RWPE1 (cell line): Measurements from ENCODE around the gene RASL12.
"Not testable (repeated sequence)": the region's sequence is repeated elsewhere in the genome, so short reads cannot be mapped to it uniquely, and the experiment has no call there.

ENCODE experiments used
- CTCF ChIA-PET: fragments of 350-600 bp; sonication (Branson Sonifier 250); formaldehyde crosslinking; extraction: SDS; loops from one replicate; lab custom pipeline; 2021; lab: Yijun Ruan, JAX
- POLR2A ChIA-PET: fragments of 400-600 bp; formaldehyde crosslinking; extraction: SDS; loops from one replicate; lab custom pipeline; 2020; ENCODE audit warnings: antibody characterized with exemption; ENCODE audit not compliant: low non-redundant PET; lab: Yijun Ruan, JAX
- DNase-seq: peaks from one replicate; pipeline ENCODE4 v3.0.0; 2012; ENCODE audit warnings: low spot score
- H3K27ac ChIP-seq: fragments of 450-650 bp; 2 replicates; pipeline ENCODE4 v1.5.1; 2017
- TF ChIP-seq, protein P1 (sequence below): fragments of 450-650 bp; conservative IDR thresholded peaks from 2 replicates; pipeline ENCODE4 v1.5.1; 2017; ENCODE audit warnings: low read depth, mild to moderate bottlenecking

The RASL12 gene

DNA sequence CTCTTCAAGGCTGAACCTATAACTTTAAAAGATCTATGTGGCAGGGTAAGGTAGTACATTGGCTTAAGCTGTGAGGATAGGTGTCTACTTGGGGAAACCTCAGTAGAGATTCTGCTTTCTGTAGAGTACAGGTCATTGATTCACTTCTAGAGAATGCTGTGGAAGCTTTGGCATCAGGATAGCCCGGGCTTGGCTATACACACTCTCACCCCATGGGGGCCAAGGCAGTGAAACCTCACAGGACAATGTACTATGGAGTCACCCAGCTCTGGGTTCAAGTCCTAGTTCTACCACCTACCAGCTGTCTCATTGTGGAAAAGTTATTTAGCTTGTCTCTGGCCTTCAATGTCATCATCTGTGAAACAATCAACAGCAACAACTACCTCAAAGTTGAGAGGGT is 47.4 kb downstream of the RASL12 start:
- DNase-seq: no peak
- no peak overlapping the region for H3K27ac ChIP-seq
- TF ChIP-seq, protein P1, sequence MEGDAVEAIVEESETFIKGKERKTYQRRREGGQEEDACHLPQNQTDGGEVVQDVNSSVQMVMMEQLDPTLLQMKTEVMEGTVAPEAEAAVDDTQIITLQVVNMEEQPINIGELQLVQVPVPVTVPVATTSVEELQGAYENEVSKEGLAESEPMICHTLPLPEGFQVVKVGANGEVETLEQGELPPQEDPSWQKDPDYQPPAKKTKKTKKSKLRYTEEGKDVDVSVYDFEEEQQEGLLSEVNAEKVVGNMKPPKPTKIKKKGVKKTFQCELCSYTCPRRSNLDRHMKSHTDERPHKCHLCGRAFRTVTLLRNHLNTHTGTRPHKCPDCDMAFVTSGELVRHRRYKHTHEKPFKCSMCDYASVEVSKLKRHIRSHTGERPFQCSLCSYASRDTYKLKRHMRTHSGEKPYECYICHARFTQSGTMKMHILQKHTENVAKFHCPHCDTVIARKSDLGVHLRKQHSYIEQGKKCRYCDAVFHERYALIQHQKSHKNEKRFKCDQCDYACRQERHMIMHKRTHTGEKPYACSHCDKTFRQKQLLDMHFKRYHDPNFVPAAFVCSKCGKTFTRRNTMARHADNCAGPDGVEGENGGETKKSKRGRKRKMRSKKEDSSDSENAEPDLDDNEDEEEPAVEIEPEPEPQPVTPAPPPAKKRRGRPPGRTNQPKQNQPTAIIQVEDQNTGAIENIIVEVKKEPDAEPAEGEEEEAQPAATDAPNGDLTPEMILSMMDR: no peak
- ChIA-PET POLR2A (no interaction called here), CTCF (interaction anchor here (0.7 to 0.8 kb wide), 2 partner anchors 14 to 17 kb away, joined by 3 read pairs; no protein-coding TSS in a partner anchor)

DNA sequence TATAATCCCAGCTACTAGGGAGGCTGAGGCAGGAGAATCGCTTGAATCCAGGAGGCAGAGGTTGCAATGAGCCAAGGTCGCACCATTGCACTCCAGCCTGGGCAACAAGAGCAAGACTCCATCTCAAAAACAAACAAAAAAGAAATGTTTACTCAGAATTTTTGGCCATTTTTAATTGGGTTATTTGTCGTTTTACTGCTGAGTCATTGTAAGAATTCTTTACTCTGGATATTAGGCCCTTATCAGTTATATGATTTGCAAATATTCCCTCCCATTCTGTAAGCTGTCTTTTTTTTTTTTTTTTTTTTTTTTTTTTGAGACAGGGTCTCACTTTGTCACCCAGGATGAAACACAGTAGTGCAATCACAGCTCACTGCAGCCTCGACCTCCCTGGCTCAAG is 56.6 kb downstream of the RASL12 start:
- CTCF ChIA-PET: interaction anchor here (0.6 kb wide), 1 partner anchor 271 kb away, joined by 4 read pairs; no protein-coding TSS in a partner anchor
- H3K27ac ChIP-seq, DNase-seq, POLR2A ChIA-PET: not testable (repeated sequence)

DNA sequence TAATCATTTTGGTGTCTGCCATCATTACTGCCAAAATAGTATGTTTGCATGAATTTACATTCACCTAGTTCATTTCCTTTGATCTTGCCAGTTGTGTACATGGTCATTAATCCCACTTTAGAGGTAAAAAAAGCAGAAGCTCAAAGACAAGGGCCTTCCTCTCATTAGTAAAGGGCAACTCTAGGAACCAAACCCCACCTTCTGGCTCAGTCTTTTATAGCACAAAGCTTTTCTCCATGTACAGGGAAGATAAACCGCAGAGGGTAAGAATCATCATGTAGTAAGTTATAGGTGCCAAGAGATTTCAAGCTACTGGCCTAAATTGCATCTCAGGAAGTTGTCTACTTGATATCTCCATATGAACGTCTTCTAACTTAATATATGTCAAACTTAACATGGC is 58.8 kb downstream of the RASL12 start:
- ChIA-PET CTCF (interaction anchor here (0.6 kb wide), 1 partner anchor 204 kb away, joined by 3 read pairs; no protein-coding TSS in a partner anchor), POLR2A (no interaction called here)
- no peak for DNase-seq
- no peak overlapping the region for H3K27ac ChIP-seq
- TF ChIP-seq, protein P1: no peak

DNA sequence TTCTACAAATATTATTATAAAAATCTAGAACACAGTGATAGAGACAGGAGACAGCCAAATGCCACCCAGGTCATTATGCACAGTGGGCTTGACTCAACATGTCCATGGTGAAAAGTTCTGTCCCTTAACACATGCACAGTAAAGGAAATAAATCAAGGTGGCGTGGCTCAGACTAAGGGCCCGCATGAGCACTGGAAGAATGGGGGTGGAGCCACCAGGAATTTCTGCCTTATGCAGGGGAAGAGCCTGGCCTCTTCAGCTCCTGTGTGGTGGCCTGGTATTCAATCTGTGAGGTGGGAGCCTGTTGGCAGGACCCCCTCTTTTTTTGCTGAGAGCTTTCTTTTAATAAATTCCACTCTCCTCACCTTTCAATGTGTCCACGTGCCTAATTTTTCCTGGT is 60.9 kb downstream of the RASL12 start:
- H3K27ac ChIP-seq: peak overlapping the region; percentile 7; the same call in 1 of the 2 replicates
- POLR2A ChIA-PET: no interaction called here
- CTCF ChIA-PET: interaction anchor here (0.6 kb wide), 1 partner anchor 434 kb away, joined by 3 read pairs; no protein-coding TSS in a partner anchor
- TF ChIP-seq, protein P1: no peak
- no peak for DNase-seq

DNA sequence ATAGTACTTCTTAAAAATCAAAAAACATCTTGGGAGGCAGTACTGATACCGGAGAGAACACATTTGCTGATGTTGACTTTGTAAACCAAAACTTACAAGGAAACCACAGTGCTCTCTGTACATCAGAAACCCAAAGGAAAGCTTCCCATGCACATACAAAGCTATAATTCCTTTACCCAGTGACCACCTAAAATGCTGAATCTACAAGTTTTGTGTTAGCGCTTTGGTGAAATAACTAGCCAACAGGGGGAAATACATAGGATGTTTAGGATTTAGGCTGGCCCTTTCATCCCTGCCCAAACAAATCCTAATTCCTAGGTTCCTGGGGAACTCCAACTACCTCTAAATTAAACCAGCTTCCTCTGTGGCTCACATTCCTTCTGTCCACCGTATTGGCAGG is 62.8 kb downstream of the RASL12 start:
- ChIA-PET POLR2A (interaction anchor here (0.7 kb wide), 1 partner anchor 315 kb away, joined by 4 read pairs; no protein-coding TSS in a partner anchor), CTCF (interaction anchor here (0.6 kb wide), 1 partner anchor 64 kb away, joined by 3 read pairs; no protein-coding TSS in a partner anchor)
- no peak overlapping the region for H3K27ac ChIP-seq
- TF ChIP-seq, protein P1: no peak
- DNase-seq: no peak
